ENCODE measurements around the gene RGR.

RGR gene

DNA sequence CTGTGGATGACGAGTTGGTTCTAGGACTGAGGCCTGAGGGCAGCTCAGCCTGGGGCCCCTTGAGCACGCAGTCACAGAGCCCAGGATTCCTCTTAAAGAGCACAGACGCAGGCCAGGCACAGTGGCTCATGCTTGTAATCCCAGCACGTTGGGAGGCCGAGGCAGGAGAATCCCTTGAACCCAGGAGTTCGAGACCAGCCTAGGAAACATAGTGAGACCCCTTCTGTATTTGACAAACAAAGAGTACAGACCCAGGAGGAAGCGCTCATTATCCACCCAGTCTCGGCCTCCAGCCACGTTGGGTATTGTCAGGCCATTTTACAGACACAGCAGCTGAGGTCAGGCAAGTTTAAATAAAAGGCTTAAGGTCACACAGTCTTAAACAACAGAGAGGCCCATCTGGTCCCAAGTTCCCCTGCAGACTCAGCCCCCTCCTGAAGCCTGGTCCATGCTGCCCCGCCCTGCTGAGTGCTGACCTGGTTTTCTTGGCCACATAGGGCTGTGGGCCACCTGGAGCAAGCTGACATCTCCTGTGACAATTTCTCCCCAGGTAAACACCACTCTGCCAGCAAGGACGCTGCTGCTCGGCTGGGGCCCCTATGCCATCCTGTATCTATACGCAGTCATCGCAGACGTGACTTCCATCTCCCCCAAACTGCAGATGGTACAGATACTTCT, 12.6 kb downstream of the RGR start:
- no peaks in the 10 kb centered on the region for H3K36me3 ChIP-seq (ENCODE audit: control insufficient read depth, insufficient read depth, low read length)
- DNase-seq (ENCODE audit: low read depth, low spot score), result no peak
- no peak overlapping the region for H3K4me3 ChIP-seq (ENCODE audit: low read length)
- H3K9me3 ChIP-seq (ENCODE audit: control insufficient read depth, insufficient read depth, low read length), result no peaks in the 10 kb centered on the region
- H3K4me1 ChIP-seq (ENCODE audit: control insufficient read depth, insufficient read depth, low read length), result no peaks in the 10 kb centered on the region
- H3K27me3 ChIP-seq (ENCODE audit: control insufficient read depth, insufficient read depth, low read length), result no peaks in the 10 kb centered on the region
- H3K27ac ChIP-seq (ENCODE audit: low read length), result no peak overlapping the region
- no CpG with 5 or more reads among the region's 15 CpGs for WGBS (ENCODE audit: insufficient coverage, insufficient read length)

DNA sequence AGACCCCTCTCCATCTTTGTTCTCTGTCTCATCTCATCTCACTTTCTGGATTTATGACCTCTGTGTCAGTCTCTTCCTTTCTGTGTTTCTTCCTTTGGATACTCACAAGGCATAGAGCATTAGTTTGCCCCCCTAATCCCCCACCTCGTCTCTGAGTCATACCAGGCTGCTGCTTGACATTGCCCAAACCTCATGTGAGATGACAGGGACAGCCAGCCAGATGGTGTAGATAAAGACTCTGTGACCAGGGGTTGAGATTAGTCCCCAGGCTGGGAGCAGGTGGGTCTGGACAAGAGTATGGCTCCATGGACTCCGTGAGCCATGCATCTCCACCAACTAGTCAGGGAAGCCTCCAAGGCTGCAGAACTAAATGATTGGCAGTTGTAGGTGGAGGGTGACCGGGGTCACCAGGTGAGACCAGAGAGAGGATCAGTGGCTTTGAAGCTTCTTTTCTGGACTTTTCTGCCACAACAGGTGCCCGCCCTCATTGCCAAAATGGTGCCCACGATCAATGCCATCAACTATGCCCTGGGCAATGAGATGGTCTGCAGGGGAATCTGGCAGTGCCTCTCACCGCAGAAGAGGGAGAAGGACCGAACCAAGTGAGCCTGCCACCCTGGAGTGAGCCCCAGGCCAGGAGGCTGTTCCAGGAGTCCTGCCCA, 13.3 kb downstream of the RGR start:
- Histone ChIP-seq H3K9me3 (ENCODE audit: control insufficient read depth, insufficient read depth, low read length) (no peaks in the 10 kb centered on the region), H3K4me3 (ENCODE audit: low read length) (no peak overlapping the region), H3K36me3 (ENCODE audit: control insufficient read depth, insufficient read depth, low read length) (no peaks in the 10 kb centered on the region), H3K27me3 (ENCODE audit: control insufficient read depth, insufficient read depth, low read length) (no peaks in the 10 kb centered on the region), H3K27ac (ENCODE audit: low read length) (no peak overlapping the region), H3K4me1 (ENCODE audit: control insufficient read depth, insufficient read depth, low read length) (no peaks in the 10 kb centered on the region)
- WGBS (ENCODE audit: insufficient coverage, insufficient read length), result no CpG with 5 or more reads among the region's 7 CpGs
- no peak for DNase-seq (ENCODE audit: low read depth, low spot score)

DNA sequence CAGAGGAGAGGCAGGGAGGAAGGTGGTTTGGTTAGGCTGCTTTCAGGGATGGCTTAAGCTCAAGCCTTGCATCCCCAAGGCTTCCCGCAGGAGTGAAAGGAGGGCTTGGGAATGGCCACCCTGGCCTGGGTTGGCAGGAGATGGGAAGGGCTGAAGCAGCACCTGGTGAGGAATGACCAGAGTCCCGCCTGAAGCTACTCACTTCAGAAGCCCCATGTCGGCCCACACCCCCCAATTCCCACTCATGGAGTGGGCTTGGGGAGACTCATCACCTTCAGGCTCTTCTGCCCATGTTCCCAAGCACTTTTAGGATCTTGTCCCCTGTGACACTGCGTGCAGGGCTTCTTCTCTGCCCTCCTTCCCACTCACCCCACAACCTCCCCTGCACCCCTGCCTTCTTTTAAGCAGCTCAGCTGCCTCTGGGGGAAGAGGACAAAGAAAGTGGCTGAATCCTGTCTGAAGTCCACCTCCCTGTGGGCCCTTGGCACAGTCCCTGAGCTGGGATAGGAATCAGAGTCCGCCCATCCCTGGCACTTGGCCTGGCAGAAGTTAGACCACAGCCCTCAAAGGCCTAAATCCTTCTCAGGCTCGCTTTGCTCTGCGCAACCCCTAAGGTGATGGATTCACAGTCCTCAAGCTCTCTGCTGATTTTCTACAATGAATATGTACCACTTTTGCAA, 16.5 kb downstream of the RGR start:
- Histone ChIP-seq H3K4me3 (ENCODE audit: low read length) (no peak overlapping the region), H3K9me3 (ENCODE audit: control insufficient read depth, insufficient read depth, low read length) (no peaks in the 10 kb centered on the region), H3K27me3 (ENCODE audit: control insufficient read depth, insufficient read depth, low read length) (no peaks in the 10 kb centered on the region), H3K27ac (ENCODE audit: low read length) (no peak overlapping the region), H3K36me3 (ENCODE audit: control insufficient read depth, insufficient read depth, low read length) (no peaks in the 10 kb centered on the region), H3K4me1 (ENCODE audit: control insufficient read depth, insufficient read depth, low read length) (no peaks in the 10 kb centered on the region)
- DNase-seq (ENCODE audit: low read depth, low spot score), result no peak
- no CpG with 5 or more reads among the region's 7 CpGs for WGBS (ENCODE audit: insufficient coverage, insufficient read length)

DNA sequence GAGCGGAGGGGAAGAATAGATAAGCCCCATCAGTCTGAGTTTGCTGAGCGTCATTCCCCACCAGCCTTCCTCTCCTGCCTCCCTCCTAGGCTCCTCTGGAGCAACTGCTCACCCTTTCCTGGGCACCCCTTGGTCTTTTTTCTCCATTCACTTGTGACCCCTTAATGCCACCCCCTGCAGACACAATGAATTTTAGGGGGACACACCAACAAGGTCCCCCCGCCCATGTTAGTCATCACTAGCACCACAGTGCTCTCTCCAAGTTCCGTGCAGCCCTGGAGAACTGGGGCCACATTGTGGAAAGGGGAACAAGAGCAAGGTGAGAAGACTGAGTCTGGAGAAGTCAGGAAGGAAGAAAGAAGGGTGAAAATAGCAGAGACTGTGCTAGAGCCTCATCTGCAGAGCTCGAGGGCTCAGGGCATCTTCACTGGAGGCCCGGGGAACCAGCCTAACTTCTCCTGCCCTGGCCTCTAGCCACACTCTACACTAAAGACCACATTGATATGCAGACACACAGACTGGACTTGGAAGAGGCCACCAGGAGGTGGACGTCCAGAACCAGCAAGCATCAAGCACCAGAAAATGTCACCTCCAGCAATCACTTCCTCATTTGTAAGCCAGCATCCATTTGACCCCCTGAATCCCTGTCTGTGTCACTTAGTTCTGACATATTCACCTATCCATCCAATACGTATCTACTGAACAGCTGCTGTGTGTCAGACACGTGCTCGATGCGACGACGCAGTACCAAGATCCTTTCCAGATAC, 17.5 kb downstream of the RGR start:
- H3K27me3 ChIP-seq (ENCODE audit: control insufficient read depth, insufficient read depth, low read length), result no peaks in the 10 kb centered on the region
- H3K4me3 ChIP-seq (ENCODE audit: low read length), result no peak overlapping the region
- no CpG with 5 or more reads among the region's 13 CpGs for WGBS (ENCODE audit: insufficient coverage, insufficient read length)
- no peaks in the 10 kb centered on the region for H3K9me3 ChIP-seq (ENCODE audit: control insufficient read depth, insufficient read depth, low read length)
- H3K4me1 ChIP-seq (ENCODE audit: control insufficient read depth, insufficient read depth, low read length), result no peaks in the 10 kb centered on the region
- no peak overlapping the region for H3K27ac ChIP-seq (ENCODE audit: low read length)
- H3K36me3 ChIP-seq (ENCODE audit: control insufficient read depth, insufficient read depth, low read length), result no peaks in the 10 kb centered on the region
- no peak for DNase-seq (ENCODE audit: low read depth, low spot score)

DNA sequence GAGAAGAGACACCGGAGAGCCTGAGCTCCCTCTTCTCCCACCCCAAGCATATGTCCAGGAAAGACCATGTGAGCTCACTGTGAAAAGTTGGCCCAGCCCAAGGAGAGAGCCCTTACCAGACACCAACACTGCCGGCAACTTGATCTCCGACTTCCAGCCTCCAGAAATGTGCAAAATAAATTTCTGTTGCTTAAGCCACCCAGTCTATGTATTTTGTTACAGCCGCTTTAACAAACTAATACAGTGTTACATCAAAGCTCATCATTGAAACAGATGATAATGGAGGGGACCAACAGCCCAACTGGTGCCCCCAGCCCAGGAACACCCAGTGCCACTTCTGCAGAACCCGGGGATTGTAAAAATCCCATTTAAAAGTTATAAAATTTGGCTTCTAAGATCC, 18.9 kb downstream of the RGR start:
- Histone ChIP-seq H3K4me3 (ENCODE audit: low read length) (no peak overlapping the region), H3K36me3 (ENCODE audit: control insufficient read depth, insufficient read depth, low read length) (no peaks in the 10 kb centered on the region), H3K9me3 (ENCODE audit: control insufficient read depth, insufficient read depth, low read length) (no peaks in the 10 kb centered on the region), H3K4me1 (ENCODE audit: control insufficient read depth, insufficient read depth, low read length) (peaks cover 1% of the 10 kb centered on the region; the same call in 1 of the 2 replicates), H3K27me3 (ENCODE audit: control insufficient read depth, insufficient read depth, low read length) (no peaks in the 10 kb centered on the region), H3K27ac (ENCODE audit: low read length) (no peak overlapping the region)
- DNase-seq (ENCODE audit: low read depth, low spot score), result no peak
- WGBS (ENCODE audit: insufficient coverage, insufficient read length), result no CpG with 5 or more reads among the region's 5 CpGs

DNA sequence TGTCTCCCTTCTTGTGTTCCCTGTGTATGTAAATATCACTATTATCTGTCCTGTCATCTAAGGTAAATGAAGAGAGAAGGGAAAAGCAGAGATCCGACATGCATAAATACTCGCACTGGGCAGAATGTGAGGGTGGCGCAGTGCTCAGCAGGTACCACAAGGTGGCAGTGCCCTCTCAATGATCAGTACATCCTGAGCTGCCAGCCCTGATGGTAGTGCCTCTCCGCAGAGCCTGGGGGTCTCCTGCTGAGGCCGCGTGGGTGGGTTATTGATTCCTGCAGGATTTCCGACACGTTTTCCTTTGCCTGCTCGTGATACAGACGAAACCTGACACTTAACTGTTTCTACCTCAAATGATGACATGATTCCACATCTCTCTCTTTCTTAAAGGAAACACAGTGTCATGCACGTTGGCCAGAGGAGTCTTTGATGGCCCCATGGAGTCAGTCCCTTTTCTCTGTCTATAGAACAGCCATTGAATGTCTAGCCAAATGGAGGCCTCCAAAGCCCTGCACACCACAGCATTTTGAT, 19.8 kb downstream of the RGR start:
- Histone ChIP-seq H3K4me3 (ENCODE audit: low read length) (no peak overlapping the region), H3K36me3 (ENCODE audit: control insufficient read depth, insufficient read depth, low read length) (no peaks in the 10 kb centered on the region), H3K4me1 (ENCODE audit: control insufficient read depth, insufficient read depth, low read length) (peaks cover 1% of the 10 kb centered on the region; the same call in 1 of the 2 replicates), H3K27me3 (ENCODE audit: control insufficient read depth, insufficient read depth, low read length) (no peaks in the 10 kb centered on the region), H3K9me3 (ENCODE audit: control insufficient read depth, insufficient read depth, low read length) (no peaks in the 10 kb centered on the region), H3K27ac (ENCODE audit: low read length) (no peak overlapping the region)
- WGBS (ENCODE audit: insufficient coverage, insufficient read length), result no CpG with 5 or more reads among the region's 11 CpGs
- peak; percentile 39 for DNase-seq (ENCODE audit: low read depth, low spot score)

DNA sequence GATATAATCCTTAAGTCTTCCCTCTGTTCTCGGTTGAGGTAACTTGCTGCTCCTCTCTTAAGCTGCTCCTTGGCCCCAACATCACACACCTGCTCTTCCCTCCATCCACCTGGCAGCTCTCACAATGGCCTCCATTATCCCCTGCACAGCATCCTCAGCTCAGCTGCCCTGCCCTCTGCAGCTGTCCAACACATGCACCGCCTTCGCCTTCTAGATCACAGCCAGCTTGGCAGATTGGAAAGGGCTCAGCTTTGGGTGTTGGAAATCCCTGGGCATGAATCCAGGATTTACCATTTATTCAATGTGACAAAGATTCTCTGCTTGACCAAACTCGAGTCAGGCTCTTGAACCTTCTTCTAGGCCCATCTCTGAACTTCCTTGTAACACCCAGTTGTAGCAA, 20.6 kb downstream of the RGR start:
- no peaks in the 10 kb centered on the region for H3K27me3 ChIP-seq (ENCODE audit: control insufficient read depth, insufficient read depth, low read length)
- peaks cover 1% of the 10 kb centered on the region; the same call in 1 of the 2 replicates for H3K4me1 ChIP-seq (ENCODE audit: control insufficient read depth, insufficient read depth, low read length)
- H3K4me3 ChIP-seq (ENCODE audit: low read length), result no peak overlapping the region
- DNase-seq (ENCODE audit: low read depth, low spot score), result no peak
- WGBS (ENCODE audit: insufficient coverage, insufficient read length), result no CpG with 5 or more reads among the region's 4 CpGs
- H3K36me3 ChIP-seq (ENCODE audit: control insufficient read depth, insufficient read depth, low read length), result no peaks in the 10 kb centered on the region
- no peaks in the 10 kb centered on the region for H3K9me3 ChIP-seq (ENCODE audit: control insufficient read depth, insufficient read depth, low read length)
- H3K27ac ChIP-seq (ENCODE audit: low read length), result no peak overlapping the region

DNA sequence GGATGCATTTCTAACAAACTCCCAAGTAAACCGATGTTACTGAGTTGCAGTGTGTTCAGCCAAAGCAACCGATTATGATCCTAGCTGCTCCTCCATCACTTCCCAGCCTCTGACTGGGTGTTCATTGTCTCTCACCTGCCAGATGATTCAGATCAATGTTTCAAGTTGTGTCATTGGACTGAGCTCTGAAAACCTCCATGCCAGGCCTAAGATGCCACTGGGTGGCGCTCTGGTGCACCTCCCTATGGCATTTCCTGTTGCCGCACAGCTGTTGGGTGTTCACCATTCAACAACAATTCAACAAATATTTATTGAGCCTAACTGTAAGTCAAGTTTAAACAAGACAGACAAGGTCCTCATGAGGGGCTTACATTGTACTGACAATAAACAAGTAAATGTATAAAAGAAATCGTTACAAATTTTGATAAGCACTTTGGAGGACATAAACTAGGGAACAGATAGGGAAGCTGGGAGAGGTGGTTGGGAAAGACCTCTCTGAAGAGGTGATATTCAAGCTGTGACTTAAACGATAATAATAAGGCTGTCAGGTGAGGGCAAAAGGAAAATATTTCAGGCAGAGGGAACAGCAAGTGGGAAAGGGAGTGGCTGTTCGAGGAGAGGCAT, 22.8 kb downstream of the RGR start:
- H3K4me1 ChIP-seq (ENCODE audit: control insufficient read depth, insufficient read depth, low read length), result peaks cover 1% of the 10 kb centered on the region; the same call in 1 of the 2 replicates
- H3K27me3 ChIP-seq (ENCODE audit: control insufficient read depth, insufficient read depth, low read length), result no peaks in the 10 kb centered on the region
- WGBS (ENCODE audit: insufficient coverage, insufficient read length), result no CpG with 5 or more reads among the region's 7 CpGs
- H3K36me3 ChIP-seq (ENCODE audit: control insufficient read depth, insufficient read depth, low read length), result no peaks in the 10 kb centered on the region
- H3K9me3 ChIP-seq (ENCODE audit: control insufficient read depth, insufficient read depth, low read length), result no peaks in the 10 kb centered on the region
- DNase-seq (ENCODE audit: low read depth, low spot score), result peak; percentile 64
- no peak overlapping the region for H3K27ac ChIP-seq (ENCODE audit: low read length)
- no peak overlapping the region for H3K4me3 ChIP-seq (ENCODE audit: low read length)

DNA sequence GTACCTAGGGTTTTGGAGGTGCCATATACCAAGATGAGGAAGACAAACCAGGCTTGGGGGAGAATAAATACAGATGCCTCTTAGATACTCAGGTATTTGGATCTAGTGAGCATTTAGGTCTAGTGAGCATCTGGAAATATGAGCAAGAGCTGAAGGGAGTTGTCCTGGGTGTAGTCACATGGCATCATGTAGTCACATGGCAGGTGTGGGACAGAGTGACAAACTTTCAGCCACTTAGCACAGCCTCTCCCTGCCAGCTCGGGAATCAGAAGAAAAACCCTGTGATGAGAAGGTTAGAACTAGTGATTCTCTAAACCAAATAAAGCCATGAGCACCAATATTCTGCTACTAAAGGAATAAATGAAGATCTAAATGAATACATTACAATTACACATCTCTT, 24.3 kb downstream of the RGR start:
- H3K27me3 ChIP-seq (ENCODE audit: control insufficient read depth, insufficient read depth, low read length), result no peaks in the 10 kb centered on the region
- peaks cover 1% of the 10 kb centered on the region; the same call in 1 of the 2 replicates for H3K4me1 ChIP-seq (ENCODE audit: control insufficient read depth, insufficient read depth, low read length)
- no peaks in the 10 kb centered on the region for H3K36me3 ChIP-seq (ENCODE audit: control insufficient read depth, insufficient read depth, low read length)
- WGBS (ENCODE audit: insufficient coverage, insufficient read length), result no CpG with 5 or more reads among the region's 1 CpG
- no peak for DNase-seq (ENCODE audit: low read depth, low spot score)
- H3K27ac ChIP-seq (ENCODE audit: low read length), result no peak overlapping the region
- no peaks in the 10 kb centered on the region for H3K9me3 ChIP-seq (ENCODE audit: control insufficient read depth, insufficient read depth, low read length)
- H3K4me3 ChIP-seq (ENCODE audit: low read length), result no peak overlapping the region

DNA sequence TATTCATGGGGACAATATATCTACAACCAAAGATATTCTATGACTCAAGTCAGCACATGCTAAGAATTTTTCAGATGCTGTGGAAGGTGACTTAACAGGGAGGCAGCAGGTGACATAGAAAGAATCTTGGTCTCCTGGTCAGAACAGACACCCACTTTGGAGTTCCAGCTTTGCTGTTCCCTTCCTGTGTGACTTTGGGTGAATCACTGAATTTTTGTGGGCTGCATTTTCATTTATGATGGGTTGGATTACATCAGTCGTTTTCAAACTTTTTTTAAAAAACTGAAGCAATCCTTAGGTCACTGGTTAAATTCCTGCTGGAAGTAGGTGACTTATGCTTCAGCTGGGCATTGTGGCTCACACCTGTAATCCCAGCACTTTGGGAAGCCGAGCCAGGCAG, 24.9 kb downstream of the RGR start:
- no CpG with 5 or more reads among the region's 2 CpGs for WGBS (ENCODE audit: insufficient coverage, insufficient read length)
- peaks cover 1% of the 10 kb centered on the region; the same call in 1 of the 2 replicates for H3K4me1 ChIP-seq (ENCODE audit: control insufficient read depth, insufficient read depth, low read length)
- DNase-seq (ENCODE audit: low read depth, low spot score), result no peak
- no peaks in the 10 kb centered on the region for H3K36me3 ChIP-seq (ENCODE audit: control insufficient read depth, insufficient read depth, low read length)
- no peaks in the 10 kb centered on the region for H3K9me3 ChIP-seq (ENCODE audit: control insufficient read depth, insufficient read depth, low read length)
- no peaks in the 10 kb centered on the region for H3K27me3 ChIP-seq (ENCODE audit: control insufficient read depth, insufficient read depth, low read length)
- H3K27ac ChIP-seq (ENCODE audit: low read length), result no peak overlapping the region
- H3K4me3 ChIP-seq (ENCODE audit: low read length), result no peak overlapping the region
